Measurements from ENCODE around the gene ATF7IP2. TPM values are rescaled to one million over a fixed set of nuclear protein-coding genes. Genes with fewer than 3 reads are reported as not detected.

ATF7IP2 gene
- total and polyA plus RNA-seq, 2 of the 13 experiments (the other 11 are each of a cell fraction or from before 2014, with no cell fraction given) = 117 to 217 TPM

GRCh38 chr16:10385725-10386516 is at the start of gene ATF7IP2 (continued):
- TF ChIP-seq HOXA5 (CRISPR knock-in tag; IDR thresholded peaks at IDR 0.05) (peak; percentile 83; the same call in 1 of the 2 replicates), PATZ1 (CRISPR knock-in tag; IDR thresholded peaks at IDR 0.05) (peak; percentile 83), BHLHE40 (IDR thresholded peaks at IDR 0.05; ENCODE audit: low read length) (0 out of 2 replicates have a peak, but pooled peaks have one; percentile 4), ZNF20 (CRISPR knock-in tag; IDR thresholded peaks at IDR 0.05) (no peak), ZNF143 (CRISPR knock-in tag; IDR thresholded peaks at IDR 0.05) (peak; percentile 70; the same call in 1 of the 2 replicates), PAWR (CRISPR knock-in tag; IDR thresholded peaks at IDR 0.05; ENCODE audit: borderline replicate concordance) (peak; percentile 92), ZNF414 (CRISPR knock-in tag; IDR thresholded peaks at IDR 0.05) (peak; percentile 96), ERF (CRISPR knock-in tag; IDR thresholded peaks at IDR 0.05) (peak; percentile 97), HHEX (CRISPR knock-in tag; IDR thresholded peaks at IDR 0.05) (peak; percentile 11; the same call in 1 of the 2 replicates), KDM5A (IDR thresholded peaks at IDR 0.05; ENCODE audit: borderline replicate concordance, low read length) (peak; percentile 22; the same call in 1 of the 2 replicates), KAT2B (IDR thresholded peaks at IDR 0.05; ENCODE audit: borderline replicate concordance, low read depth, low read length) (no peak), REPIN1 (CRISPR knock-in tag; IDR thresholded peaks at IDR 0.05; ENCODE audit: borderline replicate concordance, low read depth) (peak; percentile 100), IRX3 (CRISPR knock-in tag; IDR thresholded peaks at IDR 0.05; ENCODE audit: borderline replicate concordance, low read depth) (peak; percentile 99), SP1 (IDR thresholded peaks at IDR 0.05) (no peak), SP1 (CRISPR knock-in tag; IDR thresholded peaks at IDR 0.05) (peak; percentile 99), ZNF510 (CRISPR knock-in tag; IDR thresholded peaks at IDR 0.05; ENCODE audit: low read depth) (peak; percentile 97; the same call in 1 of the 2 replicates), ZNF704 (CRISPR knock-in tag; IDR thresholded peaks at IDR 0.05; ENCODE audit: borderline replicate concordance) (peak; percentile 92), ZNF333 (CRISPR knock-in tag; IDR thresholded peaks at IDR 0.05; ENCODE audit: borderline replicate concordance) (peak; percentile 99; the same call in 1 of the 2 replicates), LRRFIP1 (CRISPR knock-in tag; conservative IDR thresholded peaks at IDR 0.05) (peak; percentile 76; the same call in 1 of the 2 replicates), RFXAP (CRISPR knock-in tag; IDR thresholded peaks at IDR 0.05; ENCODE audit: borderline replicate concordance) (peak; percentile 96), HIVEP1 (CRISPR knock-in tag; IDR thresholded peaks at IDR 0.05) (peak; percentile 94), DBP (CRISPR knock-in tag; IDR thresholded peaks at IDR 0.05; ENCODE audit: not compliant biosample characterization) (peak; percentile 80), TBP (CRISPR knock-in tag; IDR thresholded peaks at IDR 0.05) (0 out of 2 replicates have a peak, but pooled peaks have one; percentile 17)
